ENCODE measurements around the gene DPP10. TPM values are rescaled to one million over a fixed set of nuclear protein-coding genes. Genes with fewer than 3 reads are reported as not detected.
"Not testable (repeated sequence)": the region's sequence is repeated elsewhere in the genome, so short reads cannot be mapped to it uniquely, and the experiment has no call there.

DPP10 gene
- total RNA-seq, 1 donor from 2014 or later, result 2.4 TPM

DNA sequence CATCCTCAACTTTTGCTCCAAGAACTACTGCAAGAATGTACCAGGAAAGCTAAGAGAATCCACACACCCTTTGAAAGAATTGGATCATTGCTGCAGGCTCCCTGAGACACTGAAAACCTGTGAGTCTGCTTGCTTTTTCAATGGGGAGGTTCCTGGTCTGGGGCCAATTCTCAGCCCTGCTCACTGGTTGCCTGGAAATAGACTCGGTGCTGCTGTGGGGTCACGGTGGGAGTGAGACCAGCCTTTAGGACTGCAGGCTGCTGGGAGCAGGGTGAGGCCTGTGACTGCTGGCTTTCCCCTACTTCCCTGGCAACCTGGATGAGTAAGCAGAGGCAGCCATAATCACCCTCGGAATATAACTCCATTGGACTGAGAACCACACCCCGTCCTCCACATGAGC lies 569.3 kb downstream of the DPP10 start:
- Histone ChIP-seq H3K27me3 (ENCODE audit: control insufficient read depth, insufficient read depth, low read length) (no peaks in the 10 kb centered on the region), H3K36me3 (ENCODE audit: control insufficient read depth, insufficient read depth, low read length) (no peaks in the 10 kb centered on the region), H3K4me3 (ENCODE audit: low read depth, low read length) (no peak overlapping the region)
- DNase-seq (ENCODE audit: low read depth), result no peak
- TF ChIP-seq, protein P1, sequence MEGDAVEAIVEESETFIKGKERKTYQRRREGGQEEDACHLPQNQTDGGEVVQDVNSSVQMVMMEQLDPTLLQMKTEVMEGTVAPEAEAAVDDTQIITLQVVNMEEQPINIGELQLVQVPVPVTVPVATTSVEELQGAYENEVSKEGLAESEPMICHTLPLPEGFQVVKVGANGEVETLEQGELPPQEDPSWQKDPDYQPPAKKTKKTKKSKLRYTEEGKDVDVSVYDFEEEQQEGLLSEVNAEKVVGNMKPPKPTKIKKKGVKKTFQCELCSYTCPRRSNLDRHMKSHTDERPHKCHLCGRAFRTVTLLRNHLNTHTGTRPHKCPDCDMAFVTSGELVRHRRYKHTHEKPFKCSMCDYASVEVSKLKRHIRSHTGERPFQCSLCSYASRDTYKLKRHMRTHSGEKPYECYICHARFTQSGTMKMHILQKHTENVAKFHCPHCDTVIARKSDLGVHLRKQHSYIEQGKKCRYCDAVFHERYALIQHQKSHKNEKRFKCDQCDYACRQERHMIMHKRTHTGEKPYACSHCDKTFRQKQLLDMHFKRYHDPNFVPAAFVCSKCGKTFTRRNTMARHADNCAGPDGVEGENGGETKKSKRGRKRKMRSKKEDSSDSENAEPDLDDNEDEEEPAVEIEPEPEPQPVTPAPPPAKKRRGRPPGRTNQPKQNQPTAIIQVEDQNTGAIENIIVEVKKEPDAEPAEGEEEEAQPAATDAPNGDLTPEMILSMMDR (IDR thresholded peaks at IDR 0.05; ENCODE audit: insufficient read depth, low read length, poor library complexity, severe bottlenecking), result no peak

DNA sequence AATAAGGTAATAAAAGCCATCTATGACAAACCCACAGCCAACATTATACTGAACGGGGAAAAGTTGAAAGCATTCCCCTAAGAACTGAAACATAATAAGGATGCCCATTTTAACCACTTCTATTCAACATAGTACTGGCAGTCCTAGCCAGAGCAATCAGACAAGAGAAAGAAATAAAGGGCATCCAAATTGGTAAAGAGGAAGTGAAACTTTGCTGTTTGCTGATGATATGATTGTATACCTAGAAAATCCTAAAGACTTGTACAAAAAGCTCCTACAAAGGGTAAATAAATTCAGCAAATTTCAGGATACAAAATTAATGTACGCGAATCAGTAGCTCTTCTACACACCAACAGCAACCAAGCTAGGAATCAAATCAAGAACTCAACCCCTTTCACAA lies 579.6 kb downstream of the DPP10 start:
- DNase-seq (ENCODE audit: low read depth); H3K4me3 ChIP-seq (ENCODE audit: low read depth, low read length); H3K27me3 ChIP-seq (ENCODE audit: control insufficient read depth, insufficient read depth, low read length); H3K36me3 ChIP-seq (ENCODE audit: control insufficient read depth, insufficient read depth, low read length): not testable (repeated sequence)

DNA sequence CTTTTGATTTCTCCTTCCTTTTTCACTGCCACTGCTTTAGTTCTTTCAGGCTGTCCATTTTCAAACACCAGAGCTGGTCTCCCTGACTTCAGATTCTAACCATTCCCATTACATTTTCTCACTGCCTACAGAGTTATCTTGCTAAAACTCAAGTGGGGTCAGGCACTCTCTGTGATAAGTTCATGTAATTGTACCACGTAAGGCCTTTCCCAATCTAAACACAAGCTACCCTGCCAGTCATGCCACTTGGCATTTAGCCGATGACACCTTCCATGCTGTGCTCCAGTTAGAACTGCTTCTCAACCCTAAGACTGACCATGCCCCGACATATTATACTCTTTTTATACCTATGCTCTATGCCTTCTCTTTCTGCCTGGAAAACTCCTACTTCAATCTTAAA lies 592.4 kb downstream of the DPP10 start:
- no peaks in the 10 kb centered on the region for H3K36me3 ChIP-seq (ENCODE audit: control insufficient read depth, insufficient read depth, low read length)
- TF ChIP-seq, protein P1 (IDR thresholded peaks at IDR 0.05; ENCODE audit: insufficient read depth, low read length, poor library complexity, severe bottlenecking), result no peak
- no peak for DNase-seq (ENCODE audit: low read depth)
- H3K4me3 ChIP-seq (ENCODE audit: low read depth, low read length), result no peak overlapping the region
- no peaks in the 10 kb centered on the region for H3K27me3 ChIP-seq (ENCODE audit: control insufficient read depth, insufficient read depth, low read length)

DNA sequence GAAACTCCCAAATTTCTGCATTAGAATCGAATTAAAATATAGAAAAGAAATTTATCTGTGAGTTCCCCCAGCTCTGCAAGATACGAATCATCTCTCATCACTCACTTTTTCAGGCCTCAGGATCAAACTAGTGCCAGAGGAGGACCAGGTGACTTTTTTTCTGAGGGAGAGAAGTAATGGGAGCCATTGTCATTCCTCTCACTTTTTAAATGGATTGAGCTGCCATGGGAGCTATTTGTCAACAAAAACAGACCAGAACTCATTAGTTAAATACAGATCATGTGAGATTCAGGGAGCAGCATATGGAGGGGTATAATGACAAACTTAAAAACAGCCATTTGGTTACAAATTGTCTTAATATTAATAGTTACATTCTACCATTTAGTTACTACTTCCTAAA lies 594.4 kb downstream of the DPP10 start:
- no peak for DNase-seq (ENCODE audit: low read depth)
- Histone ChIP-seq H3K4me3 (ENCODE audit: low read depth, low read length) (no peak overlapping the region), H3K27me3 (ENCODE audit: control insufficient read depth, insufficient read depth, low read length) (no peaks in the 10 kb centered on the region), H3K36me3 (ENCODE audit: control insufficient read depth, insufficient read depth, low read length) (no peaks in the 10 kb centered on the region)
- TF ChIP-seq, protein P1 (IDR thresholded peaks at IDR 0.05; ENCODE audit: insufficient read depth, low read length, poor library complexity, severe bottlenecking), result no peak

DNA sequence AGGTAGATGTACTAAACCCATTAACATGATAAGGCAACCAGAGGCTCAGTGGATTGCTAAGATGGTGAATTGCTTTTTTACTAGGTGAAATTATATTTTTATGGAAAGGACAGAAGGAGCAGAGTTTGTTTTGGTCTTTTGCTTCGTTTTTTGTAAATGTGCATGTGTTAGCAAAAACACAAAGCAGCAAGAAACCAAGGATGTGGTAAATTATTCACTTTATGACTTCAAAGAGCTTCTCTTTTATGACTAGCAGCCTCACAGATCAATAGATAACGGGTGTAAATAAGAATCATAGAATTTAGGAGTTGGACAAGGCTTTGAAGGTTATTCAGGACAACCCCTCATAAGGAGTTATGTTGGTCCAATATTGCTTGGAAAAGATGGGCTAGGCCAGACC lies 615.0 kb downstream of the DPP10 start:
- H3K4me3 ChIP-seq (ENCODE audit: low read depth, low read length), result no peak overlapping the region
- H3K36me3 ChIP-seq (ENCODE audit: control insufficient read depth, insufficient read depth, low read length), result no peaks in the 10 kb centered on the region
- no peaks in the 10 kb centered on the region for H3K27me3 ChIP-seq (ENCODE audit: control insufficient read depth, insufficient read depth, low read length)
- no peak for DNase-seq (ENCODE audit: low read depth)
- TF ChIP-seq, protein P1 (IDR thresholded peaks at IDR 0.05; ENCODE audit: insufficient read depth, low read length, poor library complexity, severe bottlenecking), result no peak

DNA sequence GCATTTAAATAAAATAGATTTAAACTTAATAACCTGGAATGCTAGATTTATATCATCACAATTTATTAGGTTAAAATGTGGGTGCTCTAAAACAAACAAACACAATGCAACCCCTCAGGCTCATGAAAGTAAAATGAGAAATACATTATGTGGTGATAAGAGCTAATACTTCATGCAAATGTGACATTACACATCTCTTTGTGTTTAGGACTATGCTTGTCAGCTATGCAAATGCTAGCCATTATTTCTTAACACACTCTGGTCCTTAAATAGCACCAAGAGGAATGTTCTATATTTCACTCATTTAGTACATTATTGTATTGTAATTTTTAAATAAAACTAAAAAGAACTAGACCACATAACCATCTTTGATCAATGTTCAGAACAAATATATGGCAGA lies 627.6 kb downstream of the DPP10 start:
- no peaks in the 10 kb centered on the region for H3K36me3 ChIP-seq (ENCODE audit: control insufficient read depth, insufficient read depth, low read length)
- H3K27me3 ChIP-seq (ENCODE audit: control insufficient read depth, insufficient read depth, low read length), result no peaks in the 10 kb centered on the region
- no peak overlapping the region for H3K4me3 ChIP-seq (ENCODE audit: low read depth, low read length)
- DNase-seq (ENCODE audit: low read depth), result no peak
- TF ChIP-seq, protein P1 (IDR thresholded peaks at IDR 0.05; ENCODE audit: insufficient read depth, low read length, poor library complexity, severe bottlenecking), result no peak
